Omental fat pad (tissue), 4 donors: ENCODE data around the gene NCAPD2. TPM values are rescaled to one million over a fixed set of nuclear protein-coding genes. Genes with fewer than 3 reads are reported as not detected.

ENCODE experiments used
- ATAC-seq: fragments of 150-250 bp; one replicate; pipeline ENCODE4 v1.9.1; 2016; ENCODE audit warnings: mild to moderate bottlenecking, moderate library complexity; ENCODE audit not compliant: low FRiP score
- DNase-seq: peaks from one replicate; pipeline ENCODE4 v3.0.0-alpha.2; 2019; ENCODE audit warnings: low spot score
- CTCF ChIP-seq, 3 donors: fragments of 450-650 bp; IDR thresholded peaks; one replicate each; pipeline ENCODE4 v1.5.1; 2016 to 2017; ENCODE audit warnings: antibody characterized with exemption in 3 of 3, mild to moderate bottlenecking in 3 of 3, moderate library complexity in 2 of 3
- total RNA-seq, 4 donors: library from RNA; depleted of rRNA; stranded (reverse); fragments of >200 nt; gene quantifications; one replicate each; pipeline ENCODE4 v1.1.0, GENCODE V29; 2016

Gene NCAPD2
- total RNA-seq, 4 donors from 2014 or later: 10.6 to 36.3 (median 20.7) TPM

GRCh38 chr12:6507102-6507998 lies 13.4 kb downstream of the NCAPD2 start:
- DNase-seq (no peak), ATAC-seq (no peak)
- TF ChIP-seq CTCF (IDR thresholded peaks at IDR 0.05): no peak

DNA sequence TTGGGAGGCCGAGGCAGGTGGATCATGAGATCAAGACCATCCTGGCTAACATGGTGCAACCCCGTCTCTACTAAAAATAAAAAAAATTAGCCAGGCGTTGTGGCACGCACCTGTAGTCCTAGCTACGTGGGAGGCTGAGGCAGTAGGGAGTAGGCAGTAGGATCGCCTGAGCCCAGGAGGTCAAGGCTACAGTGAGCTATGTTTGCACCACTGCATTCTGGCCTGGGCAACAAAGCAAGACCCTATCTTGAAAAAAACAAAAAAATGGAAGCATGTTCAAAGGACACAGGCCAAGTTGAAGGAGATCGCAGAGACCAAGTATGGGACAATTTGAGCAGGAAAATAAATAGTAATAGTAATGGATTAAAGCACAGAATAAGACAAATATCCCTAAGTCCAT lies 14.2 kb downstream of the NCAPD2 start:
- DNase-seq (no peak), ATAC-seq (no peak)
- no peak for TF ChIP-seq CTCF (IDR thresholded peaks at IDR 0.05)

- no peak for TF ChIP-seq CTCF (IDR thresholded peaks at IDR 0.05)
- ATAC-seq (no peak), DNase-seq (no peak)
Observed at GRCh38 chr12:6520186-6520585, 26.3 kb downstream of the NCAPD2 start.

DNA sequence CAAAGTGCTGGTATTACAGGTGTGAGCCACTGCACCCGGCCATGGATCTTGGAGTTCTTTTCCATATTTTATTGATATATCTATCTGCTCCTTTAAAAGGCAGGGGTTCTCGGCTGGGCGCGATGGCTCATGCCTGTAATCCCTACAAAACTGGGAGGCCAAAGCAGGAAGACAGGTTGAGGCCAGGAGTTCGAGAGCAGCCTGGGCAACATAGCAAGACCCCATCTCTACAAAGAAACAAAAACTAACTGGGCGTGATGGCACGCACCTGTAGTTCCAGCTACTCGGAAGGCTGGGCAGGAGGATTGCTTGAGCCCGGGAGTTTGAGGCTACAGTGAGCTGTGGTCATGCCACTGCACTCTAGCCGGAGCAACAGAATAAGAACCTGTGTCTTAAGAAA lies 28.3 kb downstream of the NCAPD2 start:
- ATAC-seq (no peak), DNase-seq (no peak)
- no peak for TF ChIP-seq CTCF (IDR thresholded peaks at IDR 0.05)

GRCh38 chr12:6523708-6524107 lies 29.8 kb downstream of the NCAPD2 start:
- no peak for DNase-seq
- ATAC-seq: no peak
- TF ChIP-seq CTCF (IDR thresholded peaks at IDR 0.05): no peak

DNA sequence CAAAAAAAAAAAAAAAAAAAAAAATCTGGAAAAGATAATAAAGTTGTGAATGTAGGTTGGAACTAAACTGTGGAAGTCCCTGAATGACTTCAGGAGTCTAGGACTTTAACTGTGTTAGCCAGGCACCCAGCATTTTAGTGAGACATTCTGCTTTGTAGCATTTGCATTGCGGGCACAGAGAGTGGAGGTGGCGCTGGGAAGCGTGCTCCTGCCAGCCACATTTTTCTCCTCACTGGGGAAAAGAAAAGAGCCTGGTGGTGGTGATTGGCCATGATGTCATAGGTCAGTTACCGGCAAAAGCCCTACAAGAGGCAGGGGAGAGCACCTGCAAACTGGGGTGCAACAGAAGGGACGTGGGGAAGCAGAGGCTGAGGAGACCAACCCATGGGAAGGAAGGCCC lies 30.7 kb downstream of the NCAPD2 start:
- ATAC-seq: no peak
- no peak for TF ChIP-seq CTCF (IDR thresholded peaks at IDR 0.05)
- DNase-seq: no peak

GRCh38 chr12:6526201-6526600 lies 32.3 kb downstream of the NCAPD2 start:
- ATAC-seq (no peak), DNase-seq (no peak)
- no peak for TF ChIP-seq CTCF (IDR thresholded peaks at IDR 0.05)
